ENCODE data around the gene UBE2J2.

DNA sequence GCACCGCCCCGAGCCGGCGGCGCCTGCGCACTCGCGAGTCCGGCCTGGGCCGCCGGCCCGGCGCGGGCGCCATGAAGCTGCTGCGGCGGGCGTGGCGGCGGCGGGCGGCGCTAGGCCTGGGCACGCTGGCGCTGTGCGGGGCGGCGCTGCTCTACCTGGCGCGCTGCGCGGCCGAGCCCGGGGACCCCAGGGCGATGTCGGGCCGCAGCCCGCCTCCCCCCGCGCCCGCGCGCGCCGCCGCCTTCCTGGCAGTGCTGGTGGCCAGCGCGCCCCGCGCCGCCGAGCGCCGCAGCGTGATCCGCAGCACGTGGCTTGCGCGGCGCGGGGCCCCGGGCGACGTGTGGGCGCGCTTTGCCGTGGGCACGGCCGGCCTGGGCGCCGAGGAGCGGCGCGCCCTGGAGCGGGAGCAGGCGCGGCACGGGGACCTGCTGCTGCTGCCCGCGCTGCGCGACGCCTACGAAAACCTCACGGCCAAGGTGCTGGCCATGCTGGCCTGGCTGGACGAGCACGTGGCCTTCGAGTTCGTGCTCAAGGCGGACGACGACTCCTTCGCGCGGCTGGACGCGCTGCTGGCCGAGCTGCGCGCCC lies 41.4 kb downstream of the UBE2J2 start, which contains the start of gene B3GALT6:
- no peak for TF ChIP-seq RAD21 (IDR thresholded peaks at IDR 0.05)
- no peak for TF ChIP-seq EGR1 (IDR thresholded peaks at IDR 0.05; ENCODE audit: low read depth in 2 of 2)
- TF ChIP-seq, protein P1, sequence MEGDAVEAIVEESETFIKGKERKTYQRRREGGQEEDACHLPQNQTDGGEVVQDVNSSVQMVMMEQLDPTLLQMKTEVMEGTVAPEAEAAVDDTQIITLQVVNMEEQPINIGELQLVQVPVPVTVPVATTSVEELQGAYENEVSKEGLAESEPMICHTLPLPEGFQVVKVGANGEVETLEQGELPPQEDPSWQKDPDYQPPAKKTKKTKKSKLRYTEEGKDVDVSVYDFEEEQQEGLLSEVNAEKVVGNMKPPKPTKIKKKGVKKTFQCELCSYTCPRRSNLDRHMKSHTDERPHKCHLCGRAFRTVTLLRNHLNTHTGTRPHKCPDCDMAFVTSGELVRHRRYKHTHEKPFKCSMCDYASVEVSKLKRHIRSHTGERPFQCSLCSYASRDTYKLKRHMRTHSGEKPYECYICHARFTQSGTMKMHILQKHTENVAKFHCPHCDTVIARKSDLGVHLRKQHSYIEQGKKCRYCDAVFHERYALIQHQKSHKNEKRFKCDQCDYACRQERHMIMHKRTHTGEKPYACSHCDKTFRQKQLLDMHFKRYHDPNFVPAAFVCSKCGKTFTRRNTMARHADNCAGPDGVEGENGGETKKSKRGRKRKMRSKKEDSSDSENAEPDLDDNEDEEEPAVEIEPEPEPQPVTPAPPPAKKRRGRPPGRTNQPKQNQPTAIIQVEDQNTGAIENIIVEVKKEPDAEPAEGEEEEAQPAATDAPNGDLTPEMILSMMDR (IDR thresholded peaks at IDR 0.05; ENCODE audit: low read depth, low read length, missing input control) = no peak
- TF ChIP-seq JUND (IDR thresholded peaks at IDR 0.05) = no peak
- TF ChIP-seq TAF1 (conservative IDR thresholded peaks at IDR 0.05) = no peak
- no peak for TF ChIP-seq HNF4A (conservative IDR thresholded peaks at IDR 0.05)
- TF ChIP-seq RXRA (IDR thresholded peaks at IDR 0.05) = no peak
- TF ChIP-seq FOXA1 (IDR thresholded peaks at IDR 0.05) = no peak
- TF ChIP-seq, protein P2, sequence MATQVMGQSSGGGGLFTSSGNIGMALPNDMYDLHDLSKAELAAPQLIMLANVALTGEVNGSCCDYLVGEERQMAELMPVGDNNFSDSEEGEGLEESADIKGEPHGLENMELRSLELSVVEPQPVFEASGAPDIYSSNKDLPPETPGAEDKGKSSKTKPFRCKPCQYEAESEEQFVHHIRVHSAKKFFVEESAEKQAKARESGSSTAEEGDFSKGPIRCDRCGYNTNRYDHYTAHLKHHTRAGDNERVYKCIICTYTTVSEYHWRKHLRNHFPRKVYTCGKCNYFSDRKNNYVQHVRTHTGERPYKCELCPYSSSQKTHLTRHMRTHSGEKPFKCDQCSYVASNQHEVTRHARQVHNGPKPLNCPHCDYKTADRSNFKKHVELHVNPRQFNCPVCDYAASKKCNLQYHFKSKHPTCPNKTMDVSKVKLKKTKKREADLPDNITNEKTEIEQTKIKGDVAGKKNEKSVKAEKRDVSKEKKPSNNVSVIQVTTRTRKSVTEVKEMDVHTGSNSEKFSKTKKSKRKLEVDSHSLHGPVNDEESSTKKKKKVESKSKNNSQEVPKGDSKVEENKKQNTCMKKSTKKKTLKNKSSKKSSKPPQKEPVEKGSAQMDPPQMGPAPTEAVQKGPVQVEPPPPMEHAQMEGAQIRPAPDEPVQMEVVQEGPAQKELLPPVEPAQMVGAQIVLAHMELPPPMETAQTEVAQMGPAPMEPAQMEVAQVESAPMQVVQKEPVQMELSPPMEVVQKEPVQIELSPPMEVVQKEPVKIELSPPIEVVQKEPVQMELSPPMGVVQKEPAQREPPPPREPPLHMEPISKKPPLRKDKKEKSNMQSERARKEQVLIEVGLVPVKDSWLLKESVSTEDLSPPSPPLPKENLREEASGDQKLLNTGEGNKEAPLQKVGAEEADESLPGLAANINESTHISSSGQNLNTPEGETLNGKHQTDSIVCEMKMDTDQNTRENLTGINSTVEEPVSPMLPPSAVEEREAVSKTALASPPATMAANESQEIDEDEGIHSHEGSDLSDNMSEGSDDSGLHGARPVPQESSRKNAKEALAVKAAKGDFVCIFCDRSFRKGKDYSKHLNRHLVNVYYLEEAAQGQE (IDR thresholded peaks at IDR 0.05) = no peak
- no peak for TF ChIP-seq GABPA (IDR thresholded peaks at IDR 0.05 in 1 of 2, conservative IDR thresholded peaks at IDR 0.05 in 1 of 2)
- TF ChIP-seq, protein P3, sequence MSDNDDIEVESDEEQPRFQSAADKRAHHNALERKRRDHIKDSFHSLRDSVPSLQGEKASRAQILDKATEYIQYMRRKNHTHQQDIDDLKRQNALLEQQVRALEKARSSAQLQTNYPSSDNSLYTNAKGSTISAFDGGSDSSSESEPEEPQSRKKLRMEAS (IDR thresholded peaks at IDR 0.05) = no peak
- TF ChIP-seq YY1 (IDR thresholded peaks at IDR 0.05) = no peak
